NCI-H2196 treated with DMSO at 0.1 percent for 48 hours (cell line): ENCODE results near the gene DNM2.
"Not testable (repeated sequence)": the region's sequence is repeated elsewhere in the genome, so short reads cannot be mapped to it uniquely, and the experiment has no call there.

Experiments used
- DNase-seq: peaks from one replicate; lab custom pipeline; 2025; ENCODE audit not compliant: unreplicated experiment; lab: John Stamatoyannopoulos, UW

Gene DNM2

GRCh38 chr19:10856899-10857298 lies 139.0 kb downstream of the DNM2 start:
- DNase-seq, result not testable (repeated sequence)

GRCh38 chr19:10858204-10858828 lies 140.4 kb downstream of the DNM2 start:
- no peak for DNase-seq

- no peak for DNase-seq
Observed at GRCh38 chr19:10861103-10861651, 143.3 kb downstream of the DNM2 start.

- no peak for DNase-seq
Observed at GRCh38 chr19:10862561-10863106, 144.8 kb downstream of the DNM2 start.

GRCh38 chr19:10863107-10863717 lies 145.3 kb downstream of the DNM2 start:
- DNase-seq, result no peak

GRCh38 chr19:10864538-10864899 lies 146.6 kb downstream of the DNM2 start:
- peak; percentile 71 for DNase-seq

GRCh38 chr19:10866495-10866894 lies 148.6 kb downstream of the DNM2 start:
- no peak for DNase-seq

GRCh38 chr19:10868872-10869547 lies 151.1 kb downstream of the DNM2 start:
- DNase-seq, result no peak

GRCh38 chr19:10869872-10870311 lies 152.0 kb downstream of the DNM2 start:
- DNase-seq, result not testable (repeated sequence)

- DNase-seq, result no peak
Observed at GRCh38 chr19:10870501-10870954, 152.6 kb downstream of the DNM2 start.

GRCh38 chr19:10870955-10871603 lies 153.2 kb downstream of the DNM2 start, which contains the start of gene CARM1:
CARM1 (plus strand) TSS chr19:10871553; CDS start chr19:10871703, 150 bp downstream.
- peak; percentile 96 for DNase-seq

- DNase-seq, result no peak
Observed at GRCh38 chr19:10871711-10872545, 154.0 kb downstream of the DNM2 start.

GRCh38 chr19:10872546-10873107 lies 154.7 kb downstream of the DNM2 start:
- DNase-seq, result no peak

- DNase-seq, result no peak
Observed at GRCh38 chr19:10874024-10874423, 156.1 kb downstream of the DNM2 start.

GRCh38 chr19:10876459-10877240 lies 158.8 kb downstream of the DNM2 start:
- no peak for DNase-seq

- not testable (repeated sequence) for DNase-seq
Observed at GRCh38 chr19:10877608-10878007, 159.7 kb downstream of the DNM2 start.

GRCh38 chr19:10878253-10878652 lies 160.4 kb downstream of the DNM2 start:
- no peak for DNase-seq
